Superior temporal gyrus (tissue), 1 donor: ENCODE data around the gene FHL3.
A peak's percentile ranks its signal among the peaks of the same experiment; 100 is the strongest.
"Not testable (repeated sequence)": the region's sequence is repeated elsewhere in the genome, so short reads cannot be mapped to it uniquely, and the experiment has no call there.

Experiments
- DNase-seq: peaks from one replicate; pipeline ENCODE4 v3.0.0-alpha.2; 2016; ENCODE audit errors: extremely low spot score

FHL3 gene

DNA sequence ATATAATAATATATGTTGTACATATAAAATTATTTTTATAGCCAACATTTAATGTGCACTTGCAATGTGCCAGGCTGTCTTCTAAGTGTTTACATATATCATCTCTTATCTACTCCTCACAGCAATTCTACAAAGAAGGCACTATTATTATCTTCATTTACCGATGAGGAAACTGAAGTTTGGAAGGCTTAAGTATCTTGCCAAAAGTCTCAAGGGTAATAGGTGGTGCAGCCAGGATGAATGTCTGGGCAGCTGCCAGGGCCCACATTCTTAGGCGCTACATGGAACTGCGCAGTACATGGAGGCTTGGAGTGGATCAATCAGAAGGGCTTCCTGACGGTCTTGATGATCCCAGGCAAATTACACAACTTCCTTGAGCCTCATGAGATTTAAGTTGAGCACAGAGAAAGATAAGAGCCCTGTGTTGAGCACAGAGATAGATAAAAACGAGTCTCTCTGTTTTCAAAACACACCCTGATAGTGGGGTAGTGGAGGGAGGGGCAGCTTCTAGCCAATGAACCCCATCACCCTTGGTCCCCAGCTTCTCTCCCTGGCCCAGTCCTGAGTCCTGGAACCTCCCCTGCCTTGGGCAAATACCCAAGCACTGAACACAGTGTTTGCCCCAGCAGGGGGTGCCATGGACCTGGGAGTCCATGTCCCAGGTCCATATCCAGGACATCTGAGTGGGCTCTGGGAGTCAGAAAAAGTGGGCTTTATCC is 32.1 kb upstream of the FHL3 start:
- DNase-seq: no peak

DNA sequence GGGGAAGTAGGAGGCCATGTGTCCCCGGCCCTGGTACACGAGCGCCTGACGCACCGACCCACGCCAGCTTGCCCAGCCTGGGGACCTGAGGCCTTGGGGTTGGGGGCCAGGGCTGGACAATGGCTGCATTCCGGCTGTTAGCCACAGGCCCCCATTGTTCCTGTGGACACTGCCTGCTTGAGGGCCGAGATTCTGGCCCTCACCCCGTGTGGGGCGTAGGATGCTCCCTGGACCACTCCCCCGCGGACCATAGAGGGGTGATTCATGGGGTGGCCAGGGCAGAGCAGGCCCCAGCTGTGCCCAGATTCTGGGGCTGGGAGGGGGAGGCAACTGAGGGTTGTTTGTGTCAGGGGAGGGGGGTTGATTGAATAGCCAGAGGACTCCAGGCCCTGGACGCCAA is 29.6 kb upstream of the FHL3 start:
- DNase-seq: no peak

DNA sequence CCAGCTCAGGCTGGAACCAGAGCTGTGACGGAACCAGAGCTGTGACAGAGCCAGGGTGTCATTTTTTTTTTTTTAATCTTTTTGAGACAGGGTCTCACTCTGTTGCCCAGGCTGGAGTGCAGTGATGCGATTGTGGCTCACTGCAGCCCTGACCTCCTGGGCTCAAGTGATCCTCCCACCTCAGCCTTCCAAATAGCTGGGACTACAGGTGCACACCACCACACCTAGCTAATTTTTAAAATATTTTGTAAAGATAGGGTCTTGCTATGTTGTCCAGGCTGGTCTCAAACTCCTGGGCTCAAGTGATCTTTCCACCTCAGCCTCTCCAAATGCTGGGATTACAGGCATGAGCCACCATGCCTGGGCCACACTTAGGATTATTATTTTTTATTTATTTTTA is 27.7 kb upstream of the FHL3 start:
- not testable (repeated sequence) for DNase-seq

DNA sequence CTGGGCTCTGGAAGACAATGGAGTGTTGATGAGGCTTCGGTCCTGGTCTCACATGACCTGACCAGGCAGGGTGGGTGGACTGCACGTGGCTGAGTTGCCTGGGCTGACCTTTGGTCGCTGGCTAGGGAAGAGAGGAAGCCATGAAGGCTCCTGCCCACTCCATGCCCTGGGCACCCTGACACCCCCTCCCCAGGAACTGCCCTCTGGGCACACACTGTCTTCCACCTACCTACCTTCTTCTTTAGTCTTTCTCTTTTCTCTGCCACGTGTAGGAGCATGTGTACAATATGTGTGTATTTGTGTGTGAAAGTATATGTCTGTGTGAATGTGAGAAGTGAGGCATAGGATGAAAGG is 26.2 kb upstream of the FHL3 start:
- DNase-seq: no peak

DNA sequence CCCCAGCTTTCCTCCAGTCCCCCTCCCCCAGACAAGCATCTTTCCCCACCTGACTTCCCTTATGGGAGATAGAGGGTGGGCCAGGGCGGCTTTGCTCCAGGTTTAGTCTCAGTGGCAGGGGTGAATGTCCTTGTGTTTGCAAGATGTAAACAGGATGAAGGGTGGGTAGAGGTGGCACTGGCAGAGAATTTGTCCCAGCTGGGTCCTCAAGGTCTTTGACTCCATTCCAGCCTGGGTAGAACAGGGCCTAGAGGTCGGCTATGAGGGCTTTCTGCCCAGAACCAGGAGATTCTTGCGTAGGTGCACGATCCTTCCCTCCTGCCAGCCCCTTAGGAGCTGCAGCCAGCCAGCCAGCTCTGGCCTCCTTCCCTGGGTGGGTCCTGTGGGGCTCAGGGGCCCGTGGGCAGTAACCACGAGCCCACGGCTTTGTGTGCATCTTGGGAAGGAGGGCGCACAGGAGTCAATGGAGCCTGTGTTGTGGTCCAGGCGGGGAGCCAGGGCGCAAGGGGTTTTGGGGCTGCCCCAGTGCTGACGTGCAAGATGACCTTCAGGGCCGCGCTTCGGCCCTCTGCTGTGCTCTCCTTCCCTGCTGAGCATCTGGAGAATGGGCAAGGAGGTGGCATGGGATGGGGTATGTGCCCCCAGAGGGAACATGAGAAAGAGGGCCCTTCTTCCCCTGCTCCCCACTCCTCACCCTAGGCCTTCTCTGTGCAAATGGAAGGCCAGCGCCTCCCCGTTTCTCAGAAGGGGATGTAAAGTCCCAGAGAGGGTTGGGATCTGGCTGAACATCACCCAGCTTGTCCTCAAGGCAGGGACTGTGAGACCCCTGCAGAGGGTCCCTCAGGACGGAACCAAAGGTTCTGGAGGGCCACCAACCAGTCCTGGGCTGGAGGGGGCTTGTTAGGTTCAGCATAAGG is 25.5 kb upstream of the FHL3 start:
- no peak for DNase-seq

DNA sequence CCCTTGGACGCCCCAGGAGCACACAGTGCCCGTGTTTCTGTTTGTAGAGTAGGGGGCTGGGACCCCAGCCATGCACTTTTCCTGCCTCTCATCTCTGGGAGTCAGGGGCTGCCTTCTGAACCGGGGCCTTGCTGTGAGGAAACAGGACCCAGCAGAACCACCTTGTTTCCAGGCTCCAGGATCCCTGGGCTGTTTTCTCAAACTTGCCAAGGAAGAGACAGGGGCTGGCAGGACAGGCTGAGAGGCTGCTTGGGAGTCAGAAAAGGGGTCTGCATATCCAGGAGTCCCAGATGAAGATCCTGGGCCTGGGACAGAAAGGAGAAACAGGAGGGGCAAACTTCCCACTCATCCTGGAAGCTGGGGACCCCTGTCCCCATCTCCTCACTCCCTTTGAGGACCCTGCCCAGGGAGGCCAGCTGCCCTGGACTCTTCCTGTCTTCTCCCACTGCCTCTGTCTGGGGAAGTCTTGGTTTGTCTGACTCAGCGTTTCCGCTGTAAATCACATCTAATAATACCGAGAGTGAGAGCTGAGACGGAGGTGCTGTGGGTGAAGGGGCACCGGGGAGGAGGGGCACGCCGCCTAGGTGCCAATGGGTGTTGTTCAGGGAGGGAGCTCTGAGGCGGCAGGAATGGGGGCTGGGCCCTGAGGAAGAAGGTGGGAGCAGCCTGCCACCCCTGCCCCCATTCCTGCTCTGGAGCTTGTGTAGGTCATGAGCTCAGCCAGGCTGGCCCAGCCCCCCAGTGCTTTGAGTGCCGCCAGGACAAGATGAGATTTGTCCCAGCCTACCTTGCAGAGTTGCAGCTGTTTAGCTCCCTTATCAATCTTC is 24.6 kb upstream of the FHL3 start:
- DNase-seq: no peak

DNA sequence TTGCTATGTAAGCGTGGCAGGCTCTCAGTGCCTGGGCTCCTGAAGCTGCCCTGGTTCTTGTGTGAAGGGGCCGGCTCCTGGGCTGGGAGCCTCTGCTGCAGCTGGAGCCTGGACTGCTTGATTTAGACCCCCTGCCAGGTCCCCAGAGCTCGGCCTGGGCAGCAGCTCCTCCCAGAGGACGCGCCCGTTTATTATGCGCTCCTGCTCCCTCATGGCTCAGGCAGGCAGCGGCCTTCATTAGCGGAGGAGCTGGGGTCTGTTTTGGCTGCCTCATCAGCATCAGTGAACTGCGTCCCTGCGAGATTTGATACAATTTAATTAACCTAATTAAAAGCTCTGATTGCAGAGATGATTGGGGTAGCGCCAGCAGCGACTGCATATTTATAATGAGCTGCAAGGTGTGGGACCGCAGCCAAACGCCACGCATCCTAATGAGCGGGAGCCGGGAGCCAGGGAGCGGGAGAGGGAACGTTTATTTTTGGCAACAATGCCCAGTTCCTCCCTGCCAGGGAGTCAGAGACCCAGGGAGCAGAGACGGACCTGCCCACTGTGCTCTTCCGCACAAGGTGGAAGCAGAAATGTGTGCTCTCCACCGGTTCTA is 23.9 kb upstream of the FHL3 start:
- DNase-seq: no peak

DNA sequence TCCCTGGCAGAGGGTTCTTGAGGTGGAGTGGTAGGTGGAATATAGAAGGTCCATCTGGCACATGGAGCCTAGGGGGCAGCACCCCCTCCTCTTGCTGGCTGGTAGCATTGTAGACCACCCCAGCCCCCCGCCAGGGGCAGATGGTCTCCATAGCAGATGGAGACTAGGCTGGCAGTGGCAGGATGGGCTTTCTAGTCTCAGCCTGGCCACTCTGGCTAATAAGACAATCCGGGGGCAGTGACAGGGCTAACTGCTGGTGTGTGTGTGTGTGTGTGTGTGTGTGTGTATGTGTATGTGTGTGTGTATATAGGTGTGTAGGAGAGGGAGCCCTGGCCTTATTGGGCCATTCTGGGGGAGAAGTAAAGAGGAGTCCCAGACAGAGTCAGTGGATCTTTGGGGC is 23.4 kb upstream of the FHL3 start:
- DNase-seq: no peak

DNA sequence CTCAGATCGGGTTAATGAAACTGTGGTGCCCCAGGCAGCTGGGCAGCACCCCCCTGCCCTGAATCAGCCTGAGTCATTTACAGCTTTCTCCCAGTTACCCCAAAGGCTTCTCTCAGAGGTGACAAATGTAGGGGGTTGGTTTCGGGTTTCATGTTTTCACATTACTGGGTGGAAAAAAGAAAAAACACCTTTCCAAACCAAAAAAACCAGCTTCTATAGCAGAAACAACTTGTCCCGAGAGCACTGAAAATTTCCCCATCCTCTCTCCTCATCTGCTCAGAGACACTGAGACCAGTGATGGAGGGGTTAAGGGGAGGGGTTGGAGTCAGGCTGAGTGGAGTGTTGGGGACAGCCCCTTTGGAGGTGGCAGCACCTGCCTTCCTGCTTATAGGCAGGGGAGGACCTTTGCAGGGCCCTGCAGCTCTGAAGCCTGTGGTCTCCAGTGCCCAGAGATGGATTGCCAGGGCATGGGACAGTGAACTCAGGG is 22.8 kb upstream of the FHL3 start:
- DNase-seq: peak; percentile 5

DNA sequence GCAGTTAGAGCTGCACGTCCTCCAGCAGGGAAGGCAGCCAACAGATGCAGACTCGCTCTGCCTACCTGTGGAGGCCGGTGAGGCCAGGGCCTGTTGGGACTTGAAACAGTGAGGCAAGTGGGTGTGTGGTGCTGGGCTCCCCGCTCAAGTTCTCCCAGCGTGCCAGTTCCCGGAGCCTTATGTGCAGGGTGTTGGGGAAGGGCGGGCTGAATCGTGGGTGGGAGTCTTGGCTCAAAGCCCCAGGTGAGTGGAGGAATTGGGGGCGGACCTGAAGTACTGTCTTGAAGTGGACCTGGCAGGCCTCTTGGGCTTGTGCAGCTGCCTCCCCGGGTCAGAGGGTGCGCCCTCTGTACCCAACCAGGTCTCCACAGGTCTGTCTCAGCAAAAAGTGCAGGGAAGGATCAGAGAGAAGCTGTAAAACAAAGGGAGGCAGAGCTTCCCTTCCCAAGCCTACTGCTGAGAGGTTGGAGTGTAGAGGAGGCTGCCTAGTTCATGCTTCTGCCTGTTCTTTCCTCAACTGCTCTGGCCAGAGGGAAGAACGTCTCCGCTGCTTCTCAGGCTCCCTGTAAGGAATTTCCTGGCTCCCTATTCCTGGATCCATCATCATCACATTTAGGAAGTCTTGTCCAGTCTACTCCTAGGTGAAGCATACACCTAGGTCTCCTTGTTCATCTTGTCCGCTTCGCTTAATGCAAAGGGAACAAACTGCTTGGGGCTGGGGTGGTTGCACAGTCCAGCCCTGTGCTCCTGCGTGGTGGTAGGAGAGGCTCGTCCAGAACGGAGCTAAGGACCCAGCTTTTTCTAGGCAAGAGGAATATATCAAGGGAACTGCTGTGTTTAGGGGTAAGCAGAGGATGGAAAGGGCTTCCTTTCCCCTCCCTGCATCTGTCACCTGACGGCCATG is 22.1 kb upstream of the FHL3 start:
- peak; percentile 4 for DNase-seq

DNA sequence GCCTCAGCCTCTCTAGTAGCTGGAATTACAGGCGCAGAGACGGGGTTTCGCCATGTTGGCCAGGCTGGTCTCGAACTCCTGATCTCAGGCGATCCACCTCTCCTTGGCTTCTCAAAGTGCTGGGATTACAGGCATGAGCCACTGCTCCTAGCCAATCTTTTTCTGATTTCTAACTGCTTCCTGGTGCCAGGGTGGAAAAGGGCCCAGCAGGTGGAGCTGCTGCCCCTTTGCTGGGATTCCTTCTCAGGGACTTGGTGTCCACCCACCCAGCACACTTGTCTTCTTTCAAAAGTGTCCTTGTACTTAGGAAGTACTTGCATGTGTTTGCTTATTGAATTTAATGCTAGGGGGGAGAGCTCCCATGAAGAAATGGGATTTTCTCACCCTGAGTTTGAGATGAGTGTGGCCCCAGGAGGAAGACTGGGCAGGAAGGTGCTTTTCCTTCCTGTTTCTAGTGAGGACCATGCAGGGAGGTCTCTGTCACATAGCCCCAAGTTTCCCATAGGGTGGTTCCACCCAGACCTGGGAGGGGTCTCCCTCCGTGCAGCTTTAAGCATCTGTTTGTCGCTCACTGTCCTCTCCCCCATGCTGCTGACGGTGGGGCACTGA is 21.4 kb upstream of the FHL3 start:
- DNase-seq: peak; percentile 76

DNA sequence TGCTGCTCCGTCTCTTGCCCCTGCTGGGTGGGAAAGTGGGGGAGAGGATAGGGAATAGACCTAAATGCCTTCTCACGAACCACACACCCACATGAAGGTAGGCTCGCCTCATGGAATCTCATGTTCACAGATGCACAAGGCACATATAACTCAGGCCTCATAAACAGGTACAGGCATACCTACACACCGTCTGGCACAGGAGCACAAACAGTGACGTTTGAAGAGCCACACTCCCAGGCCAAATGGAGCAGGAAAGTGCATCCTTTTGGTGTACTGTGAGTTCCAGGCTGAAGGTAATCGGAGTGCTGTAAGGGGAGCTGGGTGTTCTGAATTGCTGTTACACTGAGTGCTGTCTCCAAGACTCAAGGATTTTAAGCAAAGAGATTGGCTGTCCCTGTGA is 20.4 kb upstream of the FHL3 start:
- no peak for DNase-seq

DNA sequence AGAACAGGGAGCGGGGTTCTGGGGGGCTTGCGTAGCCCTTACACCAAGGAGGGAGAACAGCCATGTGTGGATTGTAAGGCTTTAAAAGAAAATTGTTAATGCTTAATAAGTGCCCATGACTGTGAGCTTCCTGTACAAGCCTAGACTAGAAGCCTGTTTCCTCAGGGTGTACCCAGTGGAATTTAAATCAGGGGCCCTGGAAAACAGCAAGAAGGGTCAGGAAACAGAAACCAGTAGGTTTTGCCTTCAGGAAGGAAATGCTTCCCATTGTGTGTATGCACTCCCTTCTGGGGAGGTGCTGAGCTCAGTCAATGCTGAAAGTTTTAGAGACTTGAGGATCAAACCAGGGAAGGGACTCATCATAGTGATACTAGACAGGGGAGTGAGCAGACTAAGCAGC is 19.9 kb upstream of the FHL3 start:
- DNase-seq: no peak

DNA sequence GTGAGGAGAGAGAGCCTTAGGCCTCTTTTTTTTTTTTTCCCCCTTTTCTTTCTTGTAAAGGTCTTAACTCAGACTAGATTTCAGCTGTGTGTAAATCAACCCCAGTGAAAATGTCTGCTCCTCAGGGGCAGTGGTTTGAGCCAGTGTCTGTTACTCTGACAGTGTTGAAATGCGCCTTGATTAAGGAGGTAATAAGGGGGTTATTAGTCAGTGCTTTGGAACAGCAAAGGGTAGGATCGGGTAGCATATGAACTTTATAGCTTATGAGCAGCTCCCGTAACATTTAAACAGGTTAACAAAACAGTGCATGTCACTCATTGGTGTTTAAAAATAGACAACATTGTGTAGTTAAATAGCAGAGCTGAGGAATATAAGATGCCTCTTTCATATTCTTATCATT is 17.5 kb upstream of the FHL3 start:
- DNase-seq: no peak

DNA sequence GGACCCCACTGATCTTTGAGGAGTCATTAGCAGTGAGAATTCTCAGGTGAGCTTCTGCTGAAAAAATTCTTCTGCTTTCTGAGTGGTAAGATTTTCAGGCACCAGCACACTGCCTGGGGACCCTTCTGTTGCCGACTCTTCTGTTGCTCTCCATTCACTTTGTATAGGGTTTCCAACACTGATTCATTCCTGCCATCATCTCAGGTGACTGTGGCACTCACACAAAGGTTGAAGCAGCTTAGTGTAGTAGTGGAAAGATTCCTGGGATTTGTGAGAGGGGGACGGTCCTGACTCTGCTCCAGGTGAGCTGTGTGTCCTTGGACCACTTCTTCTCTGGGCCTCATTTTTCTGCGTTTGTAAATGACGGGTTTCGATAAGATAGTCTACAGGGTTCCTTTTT is 16.7 kb upstream of the FHL3 start:
- no peak for DNase-seq

DNA sequence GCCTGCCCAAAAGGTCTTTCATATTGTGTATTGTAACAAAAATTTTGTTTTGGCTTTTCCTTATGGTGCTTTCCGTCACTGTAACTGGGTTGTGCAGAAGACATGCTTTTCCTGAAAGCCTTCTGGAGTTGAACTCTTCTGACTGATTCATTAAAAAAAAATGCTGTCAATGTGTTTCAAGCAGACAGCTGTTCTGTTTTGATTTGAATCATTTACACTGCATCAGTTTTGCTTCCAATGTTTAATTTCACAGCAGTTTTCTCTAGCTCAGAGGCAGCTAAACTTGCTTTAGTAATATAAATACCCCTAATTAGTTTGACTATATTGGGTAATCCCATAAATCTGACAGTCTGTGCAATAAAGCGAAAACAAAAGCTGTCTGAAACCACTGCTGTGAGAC is 15.1 kb upstream of the FHL3 start:
- no peak for DNase-seq

DNA sequence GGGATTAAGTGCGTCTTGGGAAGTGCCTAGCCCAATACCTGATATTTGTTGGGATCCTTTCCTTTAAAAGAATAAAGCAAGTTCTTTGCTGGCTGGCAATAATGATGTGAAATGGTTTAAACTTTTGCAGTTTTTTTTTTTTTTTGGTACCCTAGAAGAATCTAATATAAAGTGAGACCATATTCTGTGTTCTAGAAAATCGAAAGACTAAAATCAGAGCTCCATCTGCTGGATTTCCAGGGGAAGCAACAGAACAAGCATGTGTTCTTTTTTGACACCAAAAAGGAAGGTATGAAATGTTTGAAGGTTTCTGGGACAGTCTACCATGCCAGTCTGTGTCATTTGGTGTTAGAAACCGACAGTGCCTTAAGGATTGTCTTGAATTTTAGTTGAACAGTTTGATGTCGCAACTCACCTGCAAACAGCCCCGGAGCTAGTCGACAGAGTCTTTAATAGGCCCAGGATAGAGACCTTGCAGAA is 13.6 kb upstream of the FHL3 start:
- DNase-seq: peak; percentile 53

DNA sequence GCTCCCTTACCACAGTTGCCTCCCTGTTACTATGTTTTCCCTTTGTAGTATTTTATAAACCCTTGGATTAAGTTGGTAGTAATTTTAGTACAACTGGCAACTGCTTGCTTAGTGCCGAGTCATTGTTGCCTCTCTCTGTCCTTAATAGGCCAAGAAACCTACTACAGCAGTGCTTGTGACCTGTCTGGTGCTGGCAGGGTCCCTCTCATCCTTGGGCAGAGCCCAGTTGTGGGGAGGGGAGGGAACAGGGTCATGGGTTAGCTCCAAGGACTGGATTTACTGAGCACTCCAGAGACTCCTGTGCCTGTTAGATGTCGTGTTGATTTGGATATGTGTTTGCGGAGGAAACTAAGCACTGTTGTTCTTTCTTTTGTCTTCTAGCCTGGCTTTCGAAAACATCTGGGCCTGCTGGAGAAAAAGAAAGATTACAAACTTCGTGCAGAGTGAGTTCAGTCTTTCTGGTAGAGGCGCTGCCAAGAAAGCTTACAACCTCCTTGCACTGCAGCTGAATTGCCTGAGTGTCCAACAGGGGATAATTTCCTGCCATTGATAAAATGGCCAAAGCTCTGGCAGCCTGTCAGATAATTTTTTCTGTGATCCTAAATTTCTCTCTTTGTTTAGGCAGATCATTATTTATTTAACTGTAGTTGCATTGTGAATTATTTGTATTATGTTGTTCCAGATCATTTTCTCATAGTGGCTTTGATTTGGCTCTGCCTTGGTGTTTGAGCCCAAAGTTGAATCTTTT is 10.8 kb upstream of the FHL3 start:
- no peak for DNase-seq

DNA sequence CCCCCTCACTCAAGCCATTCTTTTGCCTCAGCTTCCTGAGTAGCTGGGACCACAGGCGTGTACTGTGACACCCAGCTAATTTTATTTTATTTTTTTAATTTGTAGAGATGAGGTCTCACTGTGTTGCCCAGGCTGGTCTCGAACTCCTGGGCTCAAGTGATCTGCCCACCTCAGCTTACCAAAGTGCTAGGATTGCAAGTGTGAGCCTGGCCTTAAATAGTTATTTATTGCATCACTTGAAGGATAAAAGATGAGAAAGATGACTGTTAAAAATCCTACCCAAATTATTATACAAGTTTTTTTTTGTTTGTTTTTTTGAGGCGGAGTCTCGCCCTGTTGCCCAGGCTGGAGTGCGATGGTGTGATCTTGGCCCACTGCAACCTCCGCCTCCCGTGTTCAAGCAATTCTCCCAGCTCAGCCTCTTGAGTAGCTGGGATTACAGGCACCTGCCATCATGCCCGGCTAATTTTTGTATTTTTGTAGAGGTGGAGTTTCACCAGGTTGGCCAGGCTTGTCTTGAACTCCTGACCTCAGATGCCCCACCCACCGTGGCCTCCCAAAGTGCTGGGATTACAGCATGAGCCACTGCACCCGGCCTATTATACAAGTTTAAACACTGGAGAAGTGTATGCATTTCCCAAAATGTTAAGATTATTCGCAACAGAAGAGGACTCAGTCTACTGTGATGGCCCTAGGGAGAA is 9.6 kb upstream of the FHL3 start:
- DNase-seq: no peak
